Measurements from ENCODE around the gene PLET1.

Gene PLET1

GRCh38 chr11:112288021-112288420 is 27.4 kb upstream of the PLET1 start:
- TF ChIP-seq, protein P1, sequence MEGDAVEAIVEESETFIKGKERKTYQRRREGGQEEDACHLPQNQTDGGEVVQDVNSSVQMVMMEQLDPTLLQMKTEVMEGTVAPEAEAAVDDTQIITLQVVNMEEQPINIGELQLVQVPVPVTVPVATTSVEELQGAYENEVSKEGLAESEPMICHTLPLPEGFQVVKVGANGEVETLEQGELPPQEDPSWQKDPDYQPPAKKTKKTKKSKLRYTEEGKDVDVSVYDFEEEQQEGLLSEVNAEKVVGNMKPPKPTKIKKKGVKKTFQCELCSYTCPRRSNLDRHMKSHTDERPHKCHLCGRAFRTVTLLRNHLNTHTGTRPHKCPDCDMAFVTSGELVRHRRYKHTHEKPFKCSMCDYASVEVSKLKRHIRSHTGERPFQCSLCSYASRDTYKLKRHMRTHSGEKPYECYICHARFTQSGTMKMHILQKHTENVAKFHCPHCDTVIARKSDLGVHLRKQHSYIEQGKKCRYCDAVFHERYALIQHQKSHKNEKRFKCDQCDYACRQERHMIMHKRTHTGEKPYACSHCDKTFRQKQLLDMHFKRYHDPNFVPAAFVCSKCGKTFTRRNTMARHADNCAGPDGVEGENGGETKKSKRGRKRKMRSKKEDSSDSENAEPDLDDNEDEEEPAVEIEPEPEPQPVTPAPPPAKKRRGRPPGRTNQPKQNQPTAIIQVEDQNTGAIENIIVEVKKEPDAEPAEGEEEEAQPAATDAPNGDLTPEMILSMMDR (IDR thresholded peaks at IDR 0.05; ENCODE audit: low read length, missing control alignments) = no peak
- no peak for DNase-seq (ENCODE audit: low read depth)
- no peak overlapping the region for H3K4me3 ChIP-seq (replicated peaks; ENCODE audit: low read depth, low read length)

GRCh38 chr11:112285841-112286311 is 25.2 kb upstream of the PLET1 start:
- peak; percentile 56 for DNase-seq (ENCODE audit: low read depth)
- TF ChIP-seq, protein P1 (IDR thresholded peaks at IDR 0.05; ENCODE audit: low read length, missing control alignments) = no peak
- H3K4me3 ChIP-seq (replicated peaks; ENCODE audit: low read depth, low read length) = no peak overlapping the region

- TF ChIP-seq, protein P1 (IDR thresholded peaks at IDR 0.05; ENCODE audit: low read length, missing control alignments) = no peak
- no peak overlapping the region for H3K4me3 ChIP-seq (replicated peaks; ENCODE audit: low read depth, low read length)
- no peak for DNase-seq (ENCODE audit: low read depth)
These were observed 21.1 kb upstream of the PLET1 start for GRCh38 chr11:112281726-112282125.

- TF ChIP-seq, protein P1 (IDR thresholded peaks at IDR 0.05; ENCODE audit: low read length, missing control alignments) = peak; percentile 75
- H3K4me3 ChIP-seq (replicated peaks; ENCODE audit: low read depth, low read length) = peak overlapping the region; percentile 57
- peak; percentile 89 for DNase-seq (ENCODE audit: low read depth)
These were observed 19.8 kb upstream of the PLET1 start for GRCh38 chr11:112280268-112281126.

GRCh38 chr11:112279901-112280267 is 19.2 kb upstream of the PLET1 start:
- TF ChIP-seq, protein P1 (IDR thresholded peaks at IDR 0.05; ENCODE audit: low read length, missing control alignments) = peak; percentile 63
- DNase-seq (ENCODE audit: low read depth) = peak; percentile 61
- peak overlapping the region; percentile 57 for H3K4me3 ChIP-seq (replicated peaks; ENCODE audit: low read depth, low read length)

GRCh38 chr11:112278803-112279202 is 18.1 kb upstream of the PLET1 start:
- no peak for DNase-seq (ENCODE audit: low read depth)
- TF ChIP-seq, protein P1 (IDR thresholded peaks at IDR 0.05; ENCODE audit: low read length, missing control alignments) = no peak
- no peak overlapping the region for H3K4me3 ChIP-seq (replicated peaks; ENCODE audit: low read depth, low read length)

Measured in fibroblast of pulmonary artery (primary cell).